ENCODE results near the gene STPG3.

STPG3 gene

GRCh38 chr9:137240841-137241489, 10.1 kb upstream of the STPG3 start, which contains the start of gene TUBB4B:
TSS of gene TUBB4B (plus strand) at chr9:137241287. CDS start at chr9:137241361, 74 bp downstream.
- TF ChIP-seq REST (IDR thresholded peaks at IDR 0.05; ENCODE audit: insufficient read depth in 1 of 2, low read depth in 2 of 2, low read length in 2 of 2) (peak in 1 of 2 experiments; percentile 52; a peak in 1 of 4 replicates), FOXP2 (optimal IDR thresholded peaks at IDR 0.05; ENCODE audit: borderline replicate concordance, extremely low read depth, extremely low read length, insufficient read depth) (no peak), POLR2AphosphoS5 (IDR thresholded peaks at IDR 0.05; ENCODE audit: low read depth, low read length) (peak; percentile 98), TAF1 (IDR thresholded peaks at IDR 0.05; ENCODE audit: borderline replicate concordance, insufficient read depth, low read length) (peak; percentile 95), SIN3A (IDR thresholded peaks at IDR 0.05; ENCODE audit: borderline replicate concordance, insufficient read depth, low read length) (no peak)

GRCh38 chr9:137241490-137242268, 9.4 kb upstream of the STPG3 start:
- TF ChIP-seq FOXP2 (optimal IDR thresholded peaks at IDR 0.05; ENCODE audit: borderline replicate concordance, extremely low read depth, extremely low read length, insufficient read depth) (no peak), REST (IDR thresholded peaks at IDR 0.05; ENCODE audit: insufficient read depth in 1 of 2, low read depth in 2 of 2, low read length in 2 of 2) (no peak), SIN3A (IDR thresholded peaks at IDR 0.05; ENCODE audit: borderline replicate concordance, insufficient read depth, low read length) (no peak), TAF1 (IDR thresholded peaks at IDR 0.05; ENCODE audit: borderline replicate concordance, insufficient read depth, low read length) (no peak), POLR2AphosphoS5 (IDR thresholded peaks at IDR 0.05; ENCODE audit: low read depth, low read length) (no peak)

- TF ChIP-seq REST (IDR thresholded peaks at IDR 0.05; ENCODE audit: insufficient read depth in 1 of 2, low read depth in 2 of 2, low read length in 2 of 2) (no peak), POLR2AphosphoS5 (IDR thresholded peaks at IDR 0.05; ENCODE audit: low read depth, low read length) (peak; percentile 41; the same call in 1 of the 2 replicates), SIN3A (IDR thresholded peaks at IDR 0.05; ENCODE audit: borderline replicate concordance, insufficient read depth, low read length) (no peak)
These were observed 8.6 kb upstream of the STPG3 start for GRCh38 chr9:137242269-137243203.

- TF ChIP-seq TAF1 (IDR thresholded peaks at IDR 0.05; ENCODE audit: borderline replicate concordance, insufficient read depth, low read length) (no peak; the same call in 1 of the 2 replicates), POLR2AphosphoS5 (IDR thresholded peaks at IDR 0.05; ENCODE audit: low read depth, low read length) (peak; percentile 61; the same call in 1 of the 2 replicates), SIN3A (IDR thresholded peaks at IDR 0.05; ENCODE audit: borderline replicate concordance, insufficient read depth, low read length) (0 out of 2 replicates have a peak, but pooled peaks have one; percentile 59)
These were observed 7.2 kb upstream of the STPG3 start for GRCh38 chr9:137243626-137244485.

All from PFSK-1 (cell line).